Activated T-cell treated with anti-CD3 and anti-CD28 coated beads, Interleukin-2, amount 50 U/mL, for 1 hour (primary cell): ENCODE results near the gene FSD1L.
"Not testable (repeated sequence)": the region's sequence is repeated elsewhere in the genome, so short reads cannot be mapped to it uniquely, and the experiment has no call there.

Experiments used
- DNase-seq: peaks from one replicate; pipeline ENCODE4 v3.0.0-alpha.2; 2020

The FSD1L gene

DNA sequence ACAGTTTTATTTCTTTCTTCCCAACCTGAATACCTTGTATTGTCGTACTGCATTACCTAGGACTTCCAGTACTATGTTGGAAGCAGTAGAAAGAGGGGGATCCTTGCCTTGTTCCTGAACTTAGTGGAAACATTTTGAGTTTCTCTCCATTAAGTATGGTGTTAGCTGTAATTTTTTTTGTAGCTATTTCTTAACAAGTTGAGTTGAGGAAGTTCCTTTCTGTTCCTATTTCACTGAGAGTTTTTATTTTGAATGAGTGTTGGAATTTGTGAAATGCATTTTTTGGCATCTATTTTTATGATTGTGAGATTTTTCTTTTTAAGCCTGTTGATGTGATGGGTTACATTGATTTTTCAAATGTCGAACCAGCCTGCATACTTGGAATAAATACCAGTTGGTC is 49.0 kb downstream of the FSD1L start:
- DNase-seq: no peak

DNA sequence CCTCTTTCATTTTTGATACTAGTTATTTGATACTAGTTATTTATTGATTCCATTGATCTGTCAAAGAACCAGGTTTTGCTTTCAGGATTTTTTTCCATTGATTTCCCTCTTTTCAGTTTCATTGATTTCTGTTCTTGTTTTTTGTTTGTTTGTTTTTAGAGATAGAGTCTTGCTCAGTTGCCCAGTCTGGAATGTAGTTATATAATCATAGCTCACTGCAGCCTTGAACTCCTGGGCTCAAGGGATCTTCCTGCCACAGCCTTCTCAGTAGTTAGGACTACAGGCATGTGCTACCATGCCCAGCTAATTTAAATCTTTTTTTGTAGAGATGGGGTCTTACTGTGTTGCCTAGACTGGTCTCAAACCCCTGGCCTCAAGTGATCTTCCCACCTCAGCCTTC is 49.9 kb downstream of the FSD1L start:
- no peak for DNase-seq

DNA sequence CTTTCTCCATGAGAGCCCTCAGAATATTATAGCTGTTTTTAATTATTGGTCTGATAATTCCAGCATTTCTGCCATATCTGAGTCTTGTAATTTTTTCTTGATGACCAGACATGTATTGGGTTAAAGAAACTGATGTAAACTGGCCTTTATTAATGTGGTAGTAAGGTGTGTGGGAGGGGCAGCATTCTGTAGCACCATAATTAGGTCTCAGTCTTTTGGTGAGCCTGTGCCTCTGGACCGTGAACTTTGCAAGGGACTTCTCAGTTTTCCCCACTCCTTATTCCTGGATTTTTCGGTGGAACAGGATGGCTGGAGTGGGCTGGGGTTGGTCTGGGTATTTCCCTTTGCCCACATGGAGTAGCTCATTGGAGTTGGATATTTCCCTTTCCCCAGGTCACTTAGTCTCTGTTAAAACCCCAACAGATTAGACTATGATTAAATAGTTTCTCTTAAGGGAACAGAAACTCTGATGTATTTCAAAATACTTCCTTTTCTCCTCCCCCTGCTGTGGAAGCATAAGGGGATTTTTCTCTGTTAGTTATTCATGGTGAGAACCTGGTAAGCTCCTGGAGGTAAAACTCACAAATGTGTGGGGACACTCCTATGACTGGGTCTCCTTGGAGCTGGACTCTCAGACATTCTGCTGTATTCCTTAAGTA is 52.4 kb downstream of the FSD1L start:
- DNase-seq: no peak

- no peak for DNase-seq
These were observed 53.6 kb downstream of the FSD1L start for GRCh38 chr9:105501414-105501813.

DNA sequence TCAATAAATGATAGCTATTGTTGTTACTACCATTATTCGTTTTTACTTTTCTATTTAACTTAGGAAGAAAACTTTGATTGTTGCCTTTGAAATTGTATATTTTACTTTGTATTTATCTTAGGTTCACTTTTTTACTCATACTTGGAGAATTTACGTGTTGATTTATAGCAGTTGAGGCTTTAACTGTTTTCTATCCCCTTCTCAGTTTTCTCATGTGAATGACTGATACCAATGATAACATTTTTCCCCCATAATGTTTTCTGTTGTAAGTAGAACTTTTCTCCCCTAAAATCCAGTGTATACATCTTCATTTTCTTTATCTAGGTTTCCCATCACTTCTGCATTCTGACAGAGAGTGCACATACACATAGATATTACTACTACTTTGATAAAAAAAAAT is 54.4 kb downstream of the FSD1L start:
- DNase-seq: no peak

- no peak for DNase-seq
These were observed 56.0 kb downstream of the FSD1L start for GRCh38 chr9:105503881-105504280.

DNA sequence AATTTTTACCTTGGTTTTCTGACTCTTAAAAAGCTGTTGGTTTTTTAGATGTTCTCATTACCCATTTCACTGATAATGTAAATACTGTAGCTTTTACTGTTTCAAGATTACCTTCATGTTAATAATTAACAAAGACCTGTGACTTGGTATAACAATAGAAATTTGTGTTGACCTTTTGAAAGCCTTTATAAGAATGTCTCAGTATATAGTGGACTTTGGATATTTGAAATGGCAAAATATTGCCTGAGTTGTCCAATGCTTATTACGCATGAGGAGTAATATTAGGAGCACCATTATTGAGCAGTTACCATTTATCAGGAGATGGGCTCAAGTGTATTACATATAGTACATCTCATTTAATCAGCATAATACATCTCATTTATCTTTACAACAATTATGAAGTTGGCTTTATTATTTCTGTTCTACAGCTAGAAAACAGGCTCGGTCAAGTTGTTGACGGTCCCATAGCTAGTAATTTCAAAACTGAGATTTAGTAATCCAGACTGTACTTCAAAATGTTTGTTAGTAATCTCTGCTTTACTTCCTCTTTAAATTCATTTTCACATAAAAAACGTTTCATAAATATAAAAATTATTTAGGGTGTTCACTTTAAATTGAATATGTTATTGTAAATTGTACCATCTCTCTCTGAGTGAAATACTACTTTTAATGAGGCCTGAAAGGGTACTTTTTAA is 59.4 kb downstream of the FSD1L start:
- DNase-seq: no peak

GRCh38 chr9:105508530-105508929 is 60.7 kb downstream of the FSD1L start:
- DNase-seq: no peak

- DNase-seq: no peak
These were observed 62.2 kb downstream of the FSD1L start for GRCh38 chr9:105510024-105510423.

GRCh38 chr9:105511446-105511845 is 63.6 kb downstream of the FSD1L start:
- DNase-seq: no peak

GRCh38 chr9:105515811-105516413 is 68.1 kb downstream of the FSD1L start:
- no peak for DNase-seq

DNA sequence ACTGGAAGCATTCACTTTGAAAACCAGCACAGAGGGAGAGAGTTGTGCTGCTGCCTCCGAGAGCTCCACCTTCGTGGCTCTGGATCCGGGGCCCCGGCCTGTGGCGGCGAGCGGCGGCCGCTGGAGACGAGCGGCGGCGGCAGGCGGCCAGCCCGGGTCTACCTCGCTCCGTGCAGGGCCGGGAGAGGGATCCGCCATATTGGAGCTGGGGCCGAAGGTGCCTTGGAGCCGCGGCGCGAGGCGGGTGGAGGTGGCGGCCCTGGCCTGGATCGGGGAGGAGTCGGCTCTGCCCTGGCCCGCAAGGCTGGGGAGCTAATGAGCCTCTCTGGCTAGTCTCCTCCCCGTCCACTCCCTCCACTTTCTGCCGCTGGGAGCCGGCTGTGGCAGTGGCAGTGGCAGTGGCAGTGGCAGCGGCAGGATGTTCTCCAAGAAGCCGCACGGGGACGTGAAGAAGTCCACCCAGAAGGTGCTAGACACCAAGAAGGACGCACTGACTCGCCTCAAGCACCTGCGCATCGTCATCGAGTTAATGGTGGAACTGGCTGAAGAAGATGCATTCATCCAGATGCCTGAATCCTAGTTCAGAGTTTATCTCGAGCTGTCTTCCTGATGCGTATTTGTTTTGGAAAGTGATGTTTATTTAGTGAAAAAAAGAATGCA is 72.0 kb downstream of the FSD1L start:
- peak; percentile 48 for DNase-seq

DNA sequence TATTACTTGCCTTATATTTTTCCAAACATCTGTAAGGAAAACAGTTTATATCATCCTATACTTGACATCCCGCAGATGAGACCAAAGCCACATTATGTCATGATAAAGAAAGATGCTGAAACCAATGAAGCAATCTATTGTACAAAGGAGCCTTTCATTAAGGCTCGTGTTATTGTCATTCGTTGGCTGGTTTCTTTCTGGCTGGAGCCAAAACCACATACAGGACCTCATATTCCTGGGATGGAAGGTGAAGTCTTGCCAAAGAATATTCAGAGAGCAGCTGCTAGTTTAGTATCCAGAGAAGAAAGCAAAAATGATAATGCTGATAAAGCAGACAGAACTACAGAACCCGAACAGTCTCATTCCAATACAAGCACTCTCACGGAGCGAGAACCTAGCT is 73.2 kb downstream of the FSD1L start:
- not testable (repeated sequence) for DNase-seq

DNA sequence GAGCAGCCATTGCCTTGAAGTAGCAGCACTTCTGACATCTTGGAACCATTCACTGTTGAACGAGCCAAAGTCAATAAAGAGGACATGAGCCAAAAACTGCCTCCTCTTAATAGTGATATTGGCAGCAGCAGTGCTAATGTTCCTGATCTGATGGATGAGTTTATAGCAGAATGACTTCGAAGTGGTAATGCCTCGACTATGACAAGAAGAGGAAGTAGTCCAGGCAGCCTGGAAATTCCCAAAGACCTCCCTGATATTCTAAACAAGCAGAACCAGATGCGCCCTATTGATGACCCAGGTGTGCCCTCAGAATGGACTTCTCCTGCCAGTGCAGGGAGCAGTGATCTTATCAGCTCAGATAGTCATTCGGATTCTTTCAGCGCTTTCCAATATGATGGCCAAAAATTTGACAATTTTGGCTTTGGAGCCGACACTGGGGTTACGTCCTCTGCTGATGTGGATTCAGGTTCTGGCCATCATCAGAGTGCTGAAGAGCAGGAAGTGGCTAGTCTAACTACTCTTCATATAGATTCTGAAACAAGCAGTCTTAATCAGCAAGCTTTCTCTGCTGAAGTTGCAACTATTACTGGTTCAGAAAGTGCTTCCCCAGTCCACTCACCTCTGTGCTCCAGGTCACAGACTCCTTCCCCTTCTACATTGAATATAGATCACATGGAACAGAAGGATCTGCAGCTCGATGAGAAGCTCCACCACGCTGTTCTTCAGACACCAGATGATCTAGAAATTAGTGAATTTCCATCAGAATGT is 75.0 kb downstream of the FSD1L start:
- not testable (repeated sequence) for DNase-seq

GRCh38 chr9:105531530-105531929 is 83.7 kb downstream of the FSD1L start:
- DNase-seq: no peak

- no peak for DNase-seq
These were observed 88.3 kb downstream of the FSD1L start for GRCh38 chr9:105535920-105536668.

GRCh38 chr9:105539452-105539851 is 91.6 kb downstream of the FSD1L start:
- DNase-seq: no peak

- no peak for DNase-seq
These were observed 94.0 kb downstream of the FSD1L start for GRCh38 chr9:105541838-105542237.

DNA sequence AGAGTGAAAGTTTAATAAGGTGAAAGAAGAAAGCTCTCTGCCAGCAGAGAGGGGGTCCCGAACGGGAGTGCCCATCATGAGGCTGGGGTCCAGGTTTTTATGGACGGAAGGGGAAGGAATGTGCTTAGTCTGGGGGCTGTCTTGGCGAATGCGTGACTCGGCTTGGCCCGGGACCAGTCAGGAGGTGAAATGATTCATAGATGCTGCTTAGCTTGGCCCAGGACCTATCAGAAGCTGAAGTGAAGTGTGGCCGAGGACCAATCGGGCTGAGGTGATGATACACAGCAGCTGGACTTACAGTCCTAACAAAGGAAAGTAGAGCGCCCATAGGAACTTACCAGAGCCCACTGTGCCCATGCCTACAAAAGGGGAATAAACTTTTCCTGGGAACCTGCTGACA is 106.2 kb downstream of the FSD1L start:
- DNase-seq: no peak

GRCh38 chr9:105557804-105558610 is 110.2 kb downstream of the FSD1L start, which contains the start of gene FKTN:
FKTN (plus strand) TSS chr9:105558131; CDS start chr9:105575033, 16,902 bp downstream.
- peak; percentile 83 for DNase-seq

- no peak for DNase-seq
These were observed 124.6 kb downstream of the FSD1L start for GRCh38 chr9:105572455-105572854.
